A673 (cell line): ENCODE measurements around the gene BLVRA. TPM values are rescaled to one million over a fixed set of nuclear protein-coding genes. Genes with fewer than 3 reads are reported as not detected.

ENCODE experiments used
- BruUV-seq: library from RNA; stranded (reverse); fragments of 400-500 nt; replicated peaks from 2 replicates; lab custom pipeline; 2021; lab: Mats Ljungman, UMichigan
- CTCF ChIA-PET: fragments of 300-600 bp; sonication (Branson Sonifier 250); formaldehyde crosslinking; loops from one replicate; lab custom pipeline; 2022; ENCODE audit warnings: antibody characterized with exemption; lab: Charles Lee
- POLR2A ChIA-PET: fragments of 300-600 bp; sonication (Branson Sonifier 250); formaldehyde crosslinking; loops from one replicate; lab custom pipeline; 2022; ENCODE audit warnings: antibody characterized with exemption; ENCODE audit not compliant: low non-redundant PET; lab: Charles Lee
- DNase-seq: peaks from one replicate; pipeline ENCODE4 v3.0.0-alpha.2; 2015; ENCODE audit warnings: low spot score
- H3K27ac ChIP-seq: fragments of 200-600 bp; sonication (generic); 2 replicates; pipeline ENCODE4 v1.5.1; 2016; ENCODE audit warnings: mixed run types, low read depth, mild to moderate bottlenecking, mixed read lengths, antibody characterized with exemption, low read length; ENCODE audit not compliant: poor library complexity, severe bottlenecking
- H3K27me3 ChIP-seq: fragments of 200-600 bp; sonication (generic); replicated peaks from 2 replicates; pipeline ENCODE4 v1.6.1; 2017; ENCODE audit warnings: mixed run types, low read depth, mild to moderate bottlenecking, mixed read lengths, antibody characterized with exemption, low read length; ENCODE audit not compliant: insufficient read depth, poor library complexity
- H3K36me3 ChIP-seq: fragments of 200-600 bp; sonication (generic); 2 replicates; pipeline ENCODE4 v1.6.1; 2016; ENCODE audit warnings: mixed run types, mild to moderate bottlenecking, mixed read lengths, antibody characterized with exemption, low read length; ENCODE audit not compliant: insufficient read depth, poor library complexity, severe bottlenecking
- H3K4me1 ChIP-seq: fragments of 200-600 bp; sonication (generic); 2 replicates; pipeline ENCODE4 v1.6.1; 2017; ENCODE audit warnings: mixed run types, mild to moderate bottlenecking, mixed read lengths, antibody characterized with exemption, low read length; ENCODE audit not compliant: insufficient read depth, poor library complexity, severe bottlenecking
- H3K4me3 ChIP-seq: fragments of 200-600 bp; sonication (generic); 2 replicates; pipeline ENCODE4 v1.5.1; 2016; ENCODE audit warnings: low read depth, mixed run types, mild to moderate bottlenecking, mixed read lengths, low read length; ENCODE audit not compliant: poor library complexity, severe bottlenecking
- H3K9me3 ChIP-seq: fragments of 200-600 bp; sonication (generic); 2 replicates; pipeline ENCODE4 v1.6.1; 2016; ENCODE audit warnings: mixed run types, low read depth, mild to moderate bottlenecking, mixed read lengths, antibody characterized with exemption, low read length; ENCODE audit not compliant: poor library complexity, severe bottlenecking
- EZH2 ChIP-seq: fragments of 200-600 bp; sonication (generic); IDR thresholded peaks from 2 replicates; pipeline ENCODE4 v1.6.1; 2017; ENCODE audit warnings: borderline replicate concordance, low read depth, mild to moderate bottlenecking, mixed read lengths, antibody characterized with exemption, low read length; ENCODE audit not compliant: poor library complexity, severe bottlenecking
- intact Hi-C: fragments of 100-400 bp; cut with micrococcal nuclease; formaldehyde crosslinking; loops from one replicate; pipeline ENCODE4 v1.10.0; 2022; ENCODE audit not compliant: unreplicated experiment
- total RNA-seq: library from RNA; stranded (reverse); gene quantifications from 2 replicates; pipeline ENCODE4 v1.2.3, GENCODE V29; 2021
- TF ChIP-seq, protein P1 (sequence below): fragments of 300-800, 200-600 bp; sonication (generic); conservative IDR thresholded peaks from 2 replicates; pipeline ENCODE4 v1.5.1; 2017; ENCODE audit warnings: low read depth, mild to moderate bottlenecking, antibody characterized with exemption, low read length, moderate library complexity, mixed read lengths

BLVRA gene
- total RNA-seq, 1 experiment from 2014 or later = 20.6 TPM

DNA sequence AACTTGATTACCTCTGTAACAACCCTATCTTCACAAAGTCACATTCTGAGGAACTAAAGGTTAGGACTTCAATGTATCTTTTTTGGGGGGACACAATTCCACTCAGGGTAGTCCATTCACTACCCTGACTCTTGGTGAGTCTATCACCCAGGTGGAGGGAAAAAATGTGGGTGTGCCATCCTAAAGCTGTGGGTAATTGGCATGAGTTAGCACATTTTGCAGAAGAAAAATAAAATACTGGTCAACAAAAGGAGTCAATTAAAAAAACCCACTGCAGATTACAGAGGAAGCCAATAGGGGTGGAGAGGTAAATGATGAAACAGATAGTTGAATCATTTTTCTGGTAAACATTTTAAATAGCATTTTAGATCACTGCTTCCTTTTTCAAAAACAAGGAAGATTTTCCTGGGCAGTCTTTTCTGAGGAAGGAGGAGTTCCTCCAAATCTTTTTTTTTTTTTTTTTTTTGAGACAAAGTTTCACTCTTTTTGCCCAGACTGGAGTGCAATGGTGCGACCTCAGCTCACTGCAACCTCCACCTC is 5.1 kb upstream of the BLVRA start:
- Histone ChIP-seq H3K9me3 (no peaks in the 10 kb centered on the region), H3K27me3 (no peaks in the 10 kb centered on the region), H3K4me1 (no peaks in the 10 kb centered on the region), H3K27ac (no peak overlapping the region), H3K36me3 (no peaks in the 10 kb centered on the region), H3K4me3 (no peak overlapping the region)
- intact Hi-C loops = no loop called here
- no peak for TF ChIP-seq EZH2
- TF ChIP-seq, protein P1, sequence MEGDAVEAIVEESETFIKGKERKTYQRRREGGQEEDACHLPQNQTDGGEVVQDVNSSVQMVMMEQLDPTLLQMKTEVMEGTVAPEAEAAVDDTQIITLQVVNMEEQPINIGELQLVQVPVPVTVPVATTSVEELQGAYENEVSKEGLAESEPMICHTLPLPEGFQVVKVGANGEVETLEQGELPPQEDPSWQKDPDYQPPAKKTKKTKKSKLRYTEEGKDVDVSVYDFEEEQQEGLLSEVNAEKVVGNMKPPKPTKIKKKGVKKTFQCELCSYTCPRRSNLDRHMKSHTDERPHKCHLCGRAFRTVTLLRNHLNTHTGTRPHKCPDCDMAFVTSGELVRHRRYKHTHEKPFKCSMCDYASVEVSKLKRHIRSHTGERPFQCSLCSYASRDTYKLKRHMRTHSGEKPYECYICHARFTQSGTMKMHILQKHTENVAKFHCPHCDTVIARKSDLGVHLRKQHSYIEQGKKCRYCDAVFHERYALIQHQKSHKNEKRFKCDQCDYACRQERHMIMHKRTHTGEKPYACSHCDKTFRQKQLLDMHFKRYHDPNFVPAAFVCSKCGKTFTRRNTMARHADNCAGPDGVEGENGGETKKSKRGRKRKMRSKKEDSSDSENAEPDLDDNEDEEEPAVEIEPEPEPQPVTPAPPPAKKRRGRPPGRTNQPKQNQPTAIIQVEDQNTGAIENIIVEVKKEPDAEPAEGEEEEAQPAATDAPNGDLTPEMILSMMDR = no peak
- ChIA-PET CTCF (no interaction called here), POLR2A (no interaction called here)
- no peak for DNase-seq
- no TSS peak for BruUV-seq

DNA sequence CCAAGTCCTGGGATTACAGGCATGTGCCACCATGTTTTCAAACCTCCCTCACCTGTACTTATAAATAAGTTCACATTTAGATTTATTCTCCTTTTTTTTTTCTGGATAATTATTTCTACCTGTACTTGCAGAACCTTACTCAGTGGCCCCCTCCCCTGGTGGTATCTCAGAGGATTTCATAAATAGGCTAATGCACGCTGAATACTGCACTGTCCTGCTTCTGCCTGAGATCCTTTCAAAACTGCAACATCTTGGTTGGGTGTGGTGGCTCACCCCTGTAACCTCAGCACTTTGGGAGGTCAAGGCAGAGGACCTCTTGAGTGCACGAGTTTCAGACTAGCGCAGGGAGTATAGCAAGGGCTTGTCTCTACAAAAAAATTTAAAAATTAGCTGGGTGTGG is 4.6 kb upstream of the BLVRA start:
- no peaks in the 10 kb centered on the region for H3K27me3 ChIP-seq
- H3K9me3 ChIP-seq = no peaks in the 10 kb centered on the region
- no peaks in the 10 kb centered on the region for H3K36me3 ChIP-seq
- CTCF ChIA-PET = no interaction called here
- intact Hi-C loops = no loop called here
- H3K27ac ChIP-seq = no peak overlapping the region
- no peaks in the 10 kb centered on the region for H3K4me1 ChIP-seq
- POLR2A ChIA-PET = no interaction called here
- TF ChIP-seq, protein P1 = no peak; the same call in 1 of the 2 replicates
- TF ChIP-seq EZH2 = no peak
- BruUV-seq = no TSS peak
- DNase-seq = no peak
- no peak overlapping the region for H3K4me3 ChIP-seq

DNA sequence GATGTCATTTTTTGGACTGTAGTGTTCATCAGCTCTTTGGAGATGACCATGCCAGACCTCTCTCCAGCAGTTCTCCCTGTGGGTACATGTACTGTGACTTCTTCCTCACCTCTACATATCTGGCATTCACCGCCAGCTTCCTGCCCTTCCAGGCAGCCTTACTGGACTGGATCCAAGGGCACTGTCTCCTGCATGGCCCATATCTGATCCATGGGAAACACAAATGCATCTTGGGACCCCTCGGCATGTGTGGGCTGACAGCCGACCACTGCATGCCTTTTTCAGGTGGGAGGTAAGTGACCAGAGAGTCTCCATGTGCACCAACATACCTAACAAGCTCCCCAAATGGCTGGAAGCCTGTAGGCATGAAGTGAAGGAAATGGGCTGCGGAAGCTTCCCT is 3.9 kb upstream of the BLVRA start:
- ChIA-PET CTCF (no interaction called here), POLR2A (no interaction called here)
- H3K4me3 ChIP-seq = no peak overlapping the region
- intact Hi-C loops = no loop called here
- no TSS peak for BruUV-seq
- no peaks in the 10 kb centered on the region for H3K36me3 ChIP-seq
- no peak overlapping the region for H3K27ac ChIP-seq
- no peak for TF ChIP-seq EZH2
- TF ChIP-seq, protein P1 = no peak
- no peaks in the 10 kb centered on the region for H3K27me3 ChIP-seq
- H3K4me1 ChIP-seq = no peaks in the 10 kb centered on the region
- DNase-seq = no peak
- H3K9me3 ChIP-seq = no peaks in the 10 kb centered on the region
